ENCODE results near the gene AGBL4.

- TF ChIP-seq TAF1 (IDR thresholded peaks at IDR 0.05; ENCODE audit: borderline replicate concordance, low read depth, low read length) (no peak), POLR2AphosphoS5 (IDR thresholded peaks at IDR 0.05; ENCODE audit: low read depth, low read length) (no peak), POLR2A (IDR thresholded peaks at IDR 0.05; ENCODE audit: low read depth, low read length) (no peak)
Measured at GRCh38 chr1:48532976-48533375, 1490.8 kb downstream of the AGBL4 start.

Data from GM12892 (cell line).